HS-27A (cell line): ENCODE measurements around the gene MRPS21.
A peak's percentile ranks its signal among the peaks of the same experiment; 100 is the strongest.
"Not testable (repeated sequence)": the region's sequence is repeated elsewhere in the genome, so short reads cannot be mapped to it uniquely, and the experiment has no call there.

ENCODE experiments used
- DNase-seq: peaks from one replicate; pipeline ENCODE4 v3.0.0-alpha.2; 2012; ENCODE audit warnings: low read depth, missing footprints

MRPS21 gene

GRCh38 chr1:150281758-150282557, 11.7 kb upstream of the MRPS21 start, which contains the start of gene CIART:
CIART (plus strand) TSS chr1:150282554; CDS start chr1:150283268, 714 bp downstream.
- peak; percentile 97 for DNase-seq

GRCh38 chr1:150282558-150282958, 11.1 kb upstream of the MRPS21 start:
- no peak for DNase-seq

- DNase-seq: no peak
These were observed 10.4 kb upstream of the MRPS21 start for GRCh38 chr1:150283260-150283659.

- no peak for DNase-seq
These were observed 5.3 kb upstream of the MRPS21 start for GRCh38 chr1:150288382-150288781.

- DNase-seq: no peak
These were observed 4.8 kb upstream of the MRPS21 start for GRCh38 chr1:150288822-150289221.

- DNase-seq: no peak
These were observed 1.8 kb downstream of the MRPS21 start for GRCh38 chr1:150295476-150295875.

GRCh38 chr1:150299716-150300115, 6.1 kb downstream of the MRPS21 start:
- DNase-seq: no peak

- DNase-seq: no peak
These were observed 8.7 kb downstream of the MRPS21 start for GRCh38 chr1:150302338-150302737.

- no peak for DNase-seq
These were observed 9.2 kb downstream of the MRPS21 start for GRCh38 chr1:150302902-150303301.

- DNase-seq: not testable (repeated sequence)
These were observed 14.9 kb downstream of the MRPS21 start for GRCh38 chr1:150308585-150308984.

GRCh38 chr1:150309758-150310508, 16.3 kb downstream of the MRPS21 start:
- no peak for DNase-seq

- DNase-seq: no peak
These were observed 18.1 kb downstream of the MRPS21 start for GRCh38 chr1:150311762-150312161.

GRCh38 chr1:150314691-150315090, 21.0 kb downstream of the MRPS21 start:
- DNase-seq: not testable (repeated sequence)

- no peak for DNase-seq
These were observed 27.0 kb downstream of the MRPS21 start for GRCh38 chr1:150320667-150320978.

GRCh38 chr1:150321826-150322166, 28.1 kb downstream of the MRPS21 start:
- DNase-seq: no peak

- no peak for DNase-seq
These were observed 28.6 kb downstream of the MRPS21 start for GRCh38 chr1:150322310-150322709.

GRCh38 chr1:150332651-150333290, 39.1 kb downstream of the MRPS21 start:
- no peak for DNase-seq

GRCh38 chr1:150346316-150346715, 52.7 kb downstream of the MRPS21 start:
- no peak for DNase-seq

- DNase-seq: no peak
These were observed 59.2 kb downstream of the MRPS21 start for GRCh38 chr1:150352866-150353265.
